Cardiac fibroblast (primary cell): ENCODE data around the gene ULK3.

Experiments used
- DNase-seq, 2 donors: peaks; one replicate each; pipeline versions ENCODE4 v3.0.0 to v3.0.0-alpha.2; 2010; ENCODE audit warnings: low read depth in 2 of 2
- H3K4me3 ChIP-seq, 2 donors: replicated peaks in 1 of 2; 1 replicate in 1 of 2; 2 replicates in 1 of 2; pipeline ENCODE4 v1.5.1; 2011; ENCODE audit warnings: low read depth in 2 of 2, low read length in 2 of 2, mild to moderate bottlenecking in 2 of 2, moderate library complexity in 1 of 2
- CTCF ChIP-seq: IDR thresholded peaks from one replicate; pipeline ENCODE4 v1.5.1; 2011; ENCODE audit warnings: low read depth, mild to moderate bottlenecking, low read length, inconsistent platforms

ULK3 gene

GRCh38 chr15:74843445-74843828 is 481 bp upstream of the ULK3 start:
- peak overlapping the region; percentile 39 to 46 for H3K4me3 ChIP-seq
- TF ChIP-seq CTCF: no peak
- no peak for DNase-seq

GRCh38 chr15:74841891-74842373 is 1.0 kb downstream of the ULK3 start:
- peak overlapping the region; percentile 79 to 90 for H3K4me3 ChIP-seq
- no peak for DNase-seq
- TF ChIP-seq CTCF: no peak

- no peak for TF ChIP-seq CTCF
- no peak overlapping the region for H3K4me3 ChIP-seq
- DNase-seq: no peak
These were observed 1.8 kb downstream of the ULK3 start for GRCh38 chr15:74840851-74841775.

GRCh38 chr15:74839526-74840395 is 3.2 kb downstream of the ULK3 start:
- DNase-seq: no peak
- no peak overlapping the region for H3K4me3 ChIP-seq
- TF ChIP-seq CTCF: peak; percentile 5

GRCh38 chr15:74838746-74839525 is 4.0 kb downstream of the ULK3 start:
- no peak for DNase-seq
- H3K4me3 ChIP-seq: no peak overlapping the region
- TF ChIP-seq CTCF: no peak

DNA sequence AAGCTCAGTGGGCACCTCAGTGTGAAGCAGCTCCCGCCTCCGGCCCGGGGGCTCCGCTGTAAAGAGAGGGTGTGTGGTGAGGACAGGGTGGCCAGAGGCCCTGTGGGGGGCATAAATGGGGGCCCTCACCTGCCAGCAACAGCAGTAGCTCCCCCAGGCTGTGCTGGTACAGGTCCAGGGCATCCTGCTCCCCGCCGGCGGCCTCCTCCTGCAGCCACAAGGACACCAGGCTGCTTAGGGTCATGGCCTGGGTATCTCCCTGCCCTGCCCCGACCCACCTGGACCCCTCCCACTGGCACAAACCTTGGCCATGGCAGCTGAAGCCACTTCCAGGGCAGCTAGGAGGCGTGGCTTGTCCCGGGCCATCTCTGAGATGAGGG is 4.8 kb downstream of the ULK3 start:
- DNase-seq: no peak
- no peak overlapping the region for H3K4me3 ChIP-seq
- no peak for TF ChIP-seq CTCF
